HG03460 (cell line): ENCODE results near the gene MSANTD1.

ENCODE experiments used
- ATAC-seq: cut with Tn5 transposase; IDR thresholded peaks from one replicate; pipeline ENCODE4 v1.9.1; 2021; ENCODE audit not compliant: unreplicated experiment

MSANTD1 gene

DNA sequence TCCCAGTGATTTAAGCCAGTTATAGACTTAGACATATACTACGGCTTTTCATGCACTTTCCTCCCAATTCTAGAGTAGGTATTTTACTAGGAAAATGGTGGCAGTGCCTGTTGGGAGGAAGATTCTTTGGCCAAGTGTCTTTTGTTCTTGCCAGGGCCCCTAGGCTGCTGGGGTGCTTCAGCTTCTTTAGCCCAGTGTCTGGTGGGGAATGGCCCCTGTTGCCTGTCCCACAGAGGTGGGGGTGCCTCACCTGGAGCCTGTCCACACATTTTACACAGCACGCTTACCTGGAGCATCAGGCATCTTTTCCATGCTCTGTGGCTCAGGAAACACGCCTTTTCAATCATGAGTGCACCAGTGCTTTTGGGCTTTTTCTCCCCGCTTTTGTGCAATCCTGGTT lies 33.2 kb upstream of the MSANTD1 start:
- ATAC-seq: no peak

DNA sequence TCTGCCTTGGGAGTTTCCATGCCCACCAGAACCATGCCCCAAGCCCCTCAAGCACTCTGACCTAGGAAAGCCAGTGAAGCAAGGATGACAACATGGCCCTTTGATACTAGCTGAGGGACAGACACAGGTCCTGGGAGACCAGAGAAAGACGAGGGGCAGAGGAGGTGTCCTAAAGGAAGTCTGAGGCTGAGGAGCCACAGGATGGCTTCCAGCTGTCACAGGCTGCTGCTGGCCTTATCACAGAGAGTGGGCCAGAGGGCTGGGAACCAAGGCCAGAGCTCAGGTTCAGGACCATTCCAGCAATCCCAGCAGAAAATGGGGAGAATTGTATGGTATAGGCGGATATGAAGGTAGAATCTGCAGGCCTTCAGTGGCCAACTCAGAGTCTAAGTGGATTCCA lies 31.7 kb upstream of the MSANTD1 start:
- ATAC-seq: no peak

DNA sequence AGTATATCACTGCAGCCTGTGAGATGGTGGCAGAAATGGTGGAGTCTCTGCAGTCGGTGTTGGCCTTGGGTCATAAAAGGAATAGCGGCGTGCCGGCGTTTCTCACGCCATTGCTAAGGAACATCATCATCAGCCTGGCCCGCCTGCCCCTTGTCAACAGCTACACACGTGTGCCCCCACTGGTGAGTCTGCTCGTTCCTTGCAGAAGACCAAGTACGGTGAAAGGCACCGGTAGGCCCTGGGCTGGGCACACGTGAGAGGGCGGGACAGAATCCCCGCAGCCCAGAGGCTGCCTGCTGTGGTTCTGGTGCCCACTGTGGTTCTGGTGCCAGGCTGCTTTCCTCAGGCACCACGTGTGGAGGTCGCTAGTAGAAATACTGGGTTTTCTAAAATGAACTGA lies 31.2 kb upstream of the MSANTD1 start:
- ATAC-seq: no peak

DNA sequence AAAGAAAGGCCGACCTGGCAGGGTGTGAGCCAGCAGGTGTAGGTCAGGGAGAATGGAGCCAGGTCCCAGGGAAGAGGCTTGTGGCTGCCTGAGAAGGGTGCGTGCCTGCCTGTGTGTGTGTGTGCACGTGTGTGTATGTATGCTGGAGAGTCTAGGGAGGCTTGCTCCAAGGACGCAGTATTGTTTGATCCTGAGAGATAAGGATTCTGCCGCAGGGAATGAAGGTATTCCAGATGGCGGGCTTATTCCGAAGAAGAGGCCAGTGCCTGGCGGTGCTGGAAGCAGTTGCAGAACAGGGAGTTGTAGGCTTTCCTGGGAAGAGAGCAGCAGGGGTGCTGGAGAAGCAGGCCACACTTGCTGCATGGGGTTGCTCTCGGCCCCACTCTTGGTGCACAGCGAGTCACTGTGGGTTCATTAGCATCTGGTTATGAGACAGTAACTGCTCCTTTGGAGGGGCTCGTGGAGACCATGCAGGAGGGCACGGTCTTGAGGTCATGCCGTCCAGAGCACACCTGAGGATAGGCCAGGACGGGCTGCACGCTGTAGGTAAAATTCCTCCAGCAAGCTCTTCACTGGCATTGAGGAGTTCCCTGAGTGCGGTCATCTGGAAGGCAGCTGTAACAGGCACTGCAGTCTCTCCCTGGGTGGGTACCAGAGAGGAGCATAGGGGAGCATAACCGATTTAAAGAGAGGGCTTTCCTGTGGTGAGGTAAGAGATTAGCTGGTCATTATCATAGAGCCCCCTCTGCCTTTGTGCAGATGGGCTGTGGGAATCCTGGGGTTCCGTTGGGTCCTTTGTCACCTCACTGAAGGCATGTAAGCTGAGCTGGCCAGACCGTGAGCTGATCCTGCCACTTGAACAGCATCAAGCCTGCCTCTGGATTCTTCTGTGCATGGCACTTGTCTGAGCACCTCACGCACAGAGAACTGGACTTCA lies 29.9 kb upstream of the MSANTD1 start:
- ATAC-seq: no peak

DNA sequence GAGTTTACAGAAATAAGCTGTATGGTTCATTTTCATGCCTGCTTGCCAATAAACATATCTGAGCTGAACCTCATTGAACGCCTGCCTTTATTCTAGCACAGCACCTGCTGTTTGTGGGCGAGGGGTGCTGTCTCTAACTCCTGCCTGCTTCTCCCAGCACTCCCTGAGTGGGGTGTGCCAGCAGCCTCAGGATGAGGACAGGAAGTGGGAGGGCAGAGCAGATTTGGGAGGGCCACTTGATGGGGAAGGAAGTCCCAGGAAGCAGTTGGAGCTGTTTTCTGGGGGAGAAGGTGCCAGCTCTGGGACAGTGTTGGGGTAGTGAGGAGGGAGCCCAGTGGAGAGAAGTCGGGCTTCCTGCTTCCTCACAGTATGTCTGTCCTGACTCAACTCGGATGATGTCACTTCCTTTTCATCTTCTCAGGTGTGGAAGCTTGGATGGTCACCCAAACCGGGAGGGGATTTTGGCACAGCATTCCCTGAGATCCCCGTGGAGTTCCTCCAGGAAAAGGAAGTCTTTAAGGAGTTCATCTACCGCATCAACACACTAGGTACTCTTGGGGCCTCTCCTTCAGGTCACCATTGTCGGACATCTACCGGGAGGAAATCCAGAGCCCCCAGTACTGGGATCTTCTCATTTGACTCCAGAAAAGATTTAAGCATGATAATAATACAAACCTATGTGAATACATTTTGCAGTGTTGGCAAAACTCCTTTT lies 29.0 kb upstream of the MSANTD1 start:
- ATAC-seq: no peak

DNA sequence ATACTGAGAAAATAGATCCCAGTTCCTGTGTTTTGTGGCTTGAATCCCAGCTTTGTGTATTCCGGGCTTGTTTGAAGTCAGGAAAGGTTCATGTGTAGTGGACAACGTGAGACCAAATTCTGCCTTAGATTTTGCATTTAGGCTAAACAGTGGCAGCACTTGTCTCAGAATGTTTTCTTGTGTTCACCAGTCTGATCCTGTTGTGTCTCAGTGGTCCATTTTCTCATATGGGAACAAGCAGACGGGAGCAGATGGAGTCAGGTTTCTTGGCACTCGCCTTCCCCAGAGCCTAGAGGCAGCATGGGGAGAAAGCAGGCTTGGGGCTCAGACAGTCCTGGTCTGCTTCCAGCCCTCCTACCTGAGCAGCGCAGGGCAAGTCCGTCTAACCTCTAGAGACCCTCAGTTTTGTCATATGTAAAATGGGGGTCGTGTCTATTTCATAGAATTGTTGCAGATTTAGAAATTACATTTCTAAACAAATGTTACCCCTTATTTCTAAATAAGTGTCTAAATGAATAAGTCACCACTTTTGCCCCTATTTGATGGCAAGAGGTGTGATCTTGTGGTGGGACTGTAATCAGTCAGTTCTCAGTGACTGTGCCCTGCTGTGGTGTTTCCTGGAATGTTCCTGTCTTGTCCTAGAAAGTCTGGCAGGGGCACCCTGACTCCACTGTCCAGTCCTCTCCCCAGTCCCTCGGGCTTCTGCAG lies 28.3 kb upstream of the MSANTD1 start:
- no peak for ATAC-seq

DNA sequence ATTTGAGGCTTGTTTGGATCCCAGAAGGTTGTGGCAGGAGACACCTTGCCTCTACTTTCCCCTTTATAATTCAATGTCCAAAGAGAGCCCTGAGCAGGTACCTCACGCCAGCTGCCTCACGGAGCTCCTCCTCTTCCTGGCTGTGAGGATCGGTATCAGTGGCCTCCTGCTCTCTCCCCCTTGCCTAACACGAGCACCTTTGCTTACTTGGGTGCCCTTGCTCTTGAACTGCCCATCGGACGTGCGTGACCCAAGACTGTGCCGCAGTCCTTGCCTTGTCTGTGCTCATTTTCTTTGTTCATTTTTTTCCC lies 27.8 kb upstream of the MSANTD1 start:
- no peak for ATAC-seq

DNA sequence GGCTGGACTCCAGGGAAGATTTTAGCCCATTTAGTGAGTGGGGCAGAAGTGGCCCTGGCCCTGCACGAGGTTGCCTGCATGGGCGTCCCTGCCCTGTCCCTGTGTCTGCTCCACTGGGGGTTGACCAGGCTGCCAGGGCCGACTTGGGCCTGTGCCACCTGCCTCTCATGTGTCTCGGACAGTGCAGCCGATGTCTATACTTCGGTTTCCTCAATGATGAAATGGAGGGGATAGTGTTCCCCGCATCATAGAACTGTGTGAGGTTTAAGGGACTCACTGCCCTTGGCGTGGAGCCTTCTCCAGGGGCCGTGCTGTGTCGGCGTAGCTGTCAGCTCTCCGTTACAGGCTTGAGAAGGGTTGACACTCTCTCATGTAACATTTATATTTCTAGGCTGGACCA lies 27.0 kb upstream of the MSANTD1 start:
- ATAC-seq: no peak

DNA sequence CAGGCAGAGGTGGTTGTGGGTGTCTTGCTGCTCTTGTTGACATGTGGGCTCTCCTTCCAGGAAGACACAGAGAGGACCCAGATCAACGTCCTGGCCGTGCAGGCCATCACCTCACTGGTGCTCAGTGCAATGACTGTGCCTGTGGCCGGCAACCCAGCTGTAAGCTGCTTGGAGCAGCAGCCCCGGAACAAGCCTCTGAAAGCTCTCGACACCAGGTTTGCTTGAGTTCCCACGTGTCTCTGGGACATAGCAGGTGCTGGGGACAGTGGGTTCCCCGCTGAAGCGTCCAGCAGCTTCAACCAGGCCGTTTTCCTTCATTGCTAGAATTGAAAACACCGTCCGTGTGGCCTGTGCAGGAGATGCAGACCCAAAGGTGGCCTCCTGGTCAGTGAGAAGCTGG lies 25.6 kb upstream of the MSANTD1 start:
- no peak for ATAC-seq

DNA sequence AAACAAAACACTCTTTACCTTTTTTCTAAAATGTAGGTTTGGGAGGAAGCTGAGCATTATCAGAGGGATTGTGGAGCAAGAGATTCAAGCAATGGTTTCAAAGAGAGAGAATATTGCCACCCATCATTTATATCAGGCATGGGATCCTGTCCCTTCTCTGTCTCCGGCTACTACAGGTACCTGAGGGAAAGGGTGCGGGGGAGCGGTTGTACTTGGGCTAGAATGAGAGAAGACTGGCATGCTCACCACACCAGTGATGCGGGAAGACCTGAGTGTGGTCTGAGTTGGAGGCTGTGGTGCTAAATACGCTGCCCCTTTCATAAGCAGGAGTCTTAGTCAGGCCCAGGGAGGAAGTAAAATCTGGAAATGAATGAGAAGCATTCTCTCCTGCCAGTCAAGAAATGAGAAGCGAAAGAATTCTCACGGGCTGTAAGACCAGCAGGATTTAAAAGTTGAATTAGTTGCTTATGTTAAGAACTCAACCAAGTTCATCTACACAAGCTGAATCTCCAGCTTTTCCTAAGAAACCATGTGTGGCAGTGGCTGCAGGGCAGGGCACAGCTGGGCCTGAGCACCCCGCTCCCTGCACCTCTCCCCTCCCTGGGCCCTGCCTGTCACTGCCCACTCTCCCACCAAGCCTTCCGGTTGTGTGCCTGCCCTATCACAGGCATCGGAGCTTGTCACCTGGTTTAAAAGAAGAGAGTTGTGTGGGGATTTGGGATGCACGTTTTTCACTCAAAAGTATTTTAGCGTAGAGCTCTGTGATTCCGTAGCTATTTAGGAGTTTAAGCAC lies 24.8 kb upstream of the MSANTD1 start:
- ATAC-seq: no peak

DNA sequence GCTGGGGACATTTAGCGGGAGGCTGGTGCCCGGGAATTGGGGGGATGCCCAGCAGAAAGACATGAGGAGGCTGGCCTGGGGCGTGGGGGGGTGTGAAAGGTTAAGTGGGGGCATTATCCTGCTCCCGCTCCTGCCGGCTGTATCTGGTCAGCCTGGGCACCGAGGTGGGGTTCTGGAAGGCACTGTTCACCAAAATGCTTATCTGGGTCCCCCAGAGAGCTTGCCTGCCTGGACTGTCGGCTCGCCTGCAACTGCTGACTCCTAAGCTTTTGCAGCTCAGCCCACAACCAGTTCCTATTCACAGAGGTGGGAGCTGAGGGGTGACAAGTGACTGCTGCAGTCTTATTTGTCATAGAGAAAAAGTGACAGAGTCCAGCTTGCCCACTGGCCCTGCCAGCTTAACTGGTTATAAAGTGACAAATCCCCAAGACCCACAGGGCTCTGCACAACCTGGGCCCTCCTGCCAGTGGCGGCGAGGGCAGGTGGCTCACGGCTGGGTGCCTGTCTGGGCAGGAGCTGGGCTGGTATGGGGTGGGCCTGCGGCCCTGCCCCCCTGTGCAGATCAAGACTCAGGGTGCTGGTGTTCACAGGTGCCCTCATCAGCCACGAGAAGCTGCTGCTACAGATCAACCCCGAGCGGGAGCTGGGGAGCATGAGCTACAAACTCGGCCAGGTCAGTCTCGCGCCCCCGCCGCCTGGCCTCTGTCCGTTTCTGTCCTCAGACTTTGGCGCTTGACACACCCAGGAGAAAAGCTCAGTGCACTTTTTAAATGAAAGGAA lies 23.7 kb upstream of the MSANTD1 start:
- no peak for ATAC-seq

DNA sequence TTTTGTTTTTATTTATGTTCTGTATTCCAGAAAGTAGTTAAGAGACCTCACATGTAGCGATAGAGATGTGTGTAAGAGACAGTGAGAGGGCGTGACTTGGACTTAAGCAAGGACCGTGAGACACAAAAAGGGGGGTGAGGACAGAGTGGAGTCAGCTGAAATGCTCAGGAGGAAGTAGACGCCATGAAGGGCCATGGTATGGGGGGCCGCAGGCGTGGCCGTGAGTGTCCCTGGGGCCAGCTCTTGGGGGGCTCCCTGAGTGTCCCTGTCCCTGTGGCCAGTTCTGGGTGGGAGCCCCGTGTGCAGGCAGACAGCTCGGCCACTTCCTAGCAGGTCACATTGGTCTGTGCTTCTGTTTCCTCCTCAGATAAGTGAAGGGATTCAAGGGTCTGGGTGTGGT lies 23.0 kb upstream of the MSANTD1 start:
- ATAC-seq: no peak

DNA sequence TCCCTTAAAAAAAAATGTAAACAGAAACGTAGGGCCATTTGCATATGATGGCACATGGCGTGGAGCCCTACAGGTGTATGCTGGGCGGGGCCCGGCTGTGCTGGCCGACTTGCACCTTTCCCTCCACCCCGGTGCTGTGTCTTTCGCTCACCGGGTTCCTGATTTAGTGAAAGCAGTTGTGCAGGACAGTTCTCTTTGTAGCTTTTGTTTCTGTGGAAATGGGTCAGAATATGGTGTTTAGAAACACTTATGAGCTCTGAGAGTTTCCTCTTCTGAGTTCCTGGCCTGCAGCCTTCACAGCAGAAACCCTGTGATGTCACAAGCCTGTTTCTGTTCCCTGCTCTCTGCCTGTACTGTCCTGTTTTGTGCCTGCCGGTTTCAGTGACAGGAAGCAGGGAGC lies 22.5 kb upstream of the MSANTD1 start:
- no peak for ATAC-seq

DNA sequence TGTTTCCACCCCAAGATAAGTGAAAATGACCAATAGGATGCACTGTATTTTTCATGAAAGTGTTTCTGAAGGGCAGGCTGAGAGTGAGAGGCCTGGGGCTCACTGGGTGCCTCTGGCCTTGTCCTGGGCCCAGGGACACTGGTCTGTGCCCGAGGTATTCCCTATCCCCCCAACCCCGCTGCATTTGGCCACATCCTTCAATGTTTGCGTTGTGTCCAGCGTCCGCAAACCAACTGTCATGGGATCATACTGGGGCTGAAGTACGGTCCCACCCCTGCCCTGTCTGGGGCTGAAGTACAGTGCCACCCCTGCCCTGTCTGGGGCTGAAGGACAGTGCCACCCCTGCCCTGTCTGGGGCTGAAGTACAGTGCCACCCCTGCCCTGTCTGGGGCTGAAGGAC lies 22.0 kb upstream of the MSANTD1 start:
- no peak for ATAC-seq

DNA sequence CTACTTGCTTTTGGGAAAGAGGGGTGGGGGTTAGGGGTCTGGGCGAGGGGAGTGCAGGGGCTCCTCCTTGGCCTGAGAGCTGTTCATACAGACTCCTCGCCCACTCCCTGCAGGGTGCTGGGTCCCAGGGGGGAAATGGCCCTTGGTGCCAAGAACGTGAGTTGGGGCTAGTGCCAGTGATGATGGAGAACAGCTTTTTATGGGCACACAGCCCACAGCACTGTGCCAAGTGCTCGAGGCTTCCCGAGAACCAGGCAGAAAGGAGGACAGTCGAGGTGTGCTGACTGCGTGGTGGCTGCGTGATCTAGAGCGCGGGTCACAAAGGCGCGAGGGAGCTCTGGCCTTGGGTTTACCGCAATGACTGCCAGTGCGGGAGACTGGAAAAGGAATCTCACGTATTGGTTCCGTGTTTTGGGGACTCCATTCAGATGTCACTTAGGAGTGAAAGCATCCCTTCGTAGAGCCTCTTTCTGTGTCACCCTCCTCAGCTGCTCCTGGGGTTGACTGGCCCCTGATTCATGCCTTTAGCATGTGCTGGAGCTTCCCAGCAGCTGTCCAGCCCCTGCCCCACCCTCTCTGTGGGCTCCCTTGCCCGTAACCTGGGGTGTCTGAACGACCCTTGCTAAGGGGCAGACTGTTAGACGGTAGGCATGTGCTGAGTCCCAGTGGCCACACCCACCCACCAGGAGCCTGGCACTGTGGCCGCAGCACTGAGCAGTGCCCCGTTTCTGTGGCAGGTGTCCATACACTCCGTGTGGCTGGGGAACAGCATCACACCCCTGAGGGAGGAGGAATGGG lies 20.9 kb upstream of the MSANTD1 start:
- no peak for ATAC-seq

DNA sequence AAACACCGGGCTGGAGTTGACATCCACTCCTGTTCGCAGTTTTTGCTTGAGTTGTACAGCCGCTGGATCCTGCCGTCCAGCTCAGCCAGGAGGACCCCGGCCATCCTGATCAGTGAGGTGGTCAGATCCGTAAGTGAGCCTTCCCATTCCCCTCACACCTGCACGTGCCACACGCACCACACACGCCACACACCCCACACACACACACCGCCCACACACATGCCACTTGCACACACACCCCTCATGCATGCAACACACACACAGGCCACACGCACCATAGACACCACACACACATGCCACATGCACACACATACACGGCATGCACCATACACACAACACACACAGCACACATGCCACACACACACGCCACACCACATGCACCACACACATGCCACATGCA lies 20.1 kb upstream of the MSANTD1 start:
- no peak for ATAC-seq

DNA sequence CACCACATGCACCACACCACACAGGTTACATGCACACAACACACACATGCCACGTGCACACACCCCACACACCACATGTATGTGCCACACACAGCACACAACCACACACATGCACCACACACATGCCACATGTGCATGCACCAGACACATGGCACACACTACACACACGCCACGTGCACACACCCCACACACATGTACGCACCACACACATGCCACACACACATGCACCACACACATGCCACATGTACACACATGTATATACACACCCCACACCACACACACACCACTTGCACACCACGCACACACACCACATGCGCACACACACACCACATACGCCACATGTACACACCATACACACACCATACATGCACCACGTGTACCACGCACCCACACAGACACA lies 19.6 kb upstream of the MSANTD1 start:
- ATAC-seq: no peak

DNA sequence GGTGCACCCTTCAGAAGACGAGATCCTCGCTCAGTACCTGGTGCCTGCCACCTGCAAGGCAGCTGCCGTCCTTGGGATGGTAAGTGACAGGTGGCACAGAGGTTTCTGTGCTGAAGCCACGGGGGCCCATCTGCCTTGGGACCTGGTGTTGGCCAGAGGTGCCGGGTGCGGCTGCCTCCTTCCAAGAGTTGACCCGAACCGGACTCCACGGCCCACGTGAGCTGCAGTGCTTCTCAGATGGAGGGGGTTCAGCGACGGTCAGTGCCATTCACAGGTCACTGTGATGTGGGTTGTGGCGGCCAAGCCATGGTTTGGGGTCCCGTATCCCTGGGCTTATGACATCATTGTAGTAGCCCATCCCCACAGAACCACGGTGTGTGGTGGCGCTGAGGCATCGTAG lies 19.0 kb upstream of the MSANTD1 start:
- ATAC-seq: no peak

DNA sequence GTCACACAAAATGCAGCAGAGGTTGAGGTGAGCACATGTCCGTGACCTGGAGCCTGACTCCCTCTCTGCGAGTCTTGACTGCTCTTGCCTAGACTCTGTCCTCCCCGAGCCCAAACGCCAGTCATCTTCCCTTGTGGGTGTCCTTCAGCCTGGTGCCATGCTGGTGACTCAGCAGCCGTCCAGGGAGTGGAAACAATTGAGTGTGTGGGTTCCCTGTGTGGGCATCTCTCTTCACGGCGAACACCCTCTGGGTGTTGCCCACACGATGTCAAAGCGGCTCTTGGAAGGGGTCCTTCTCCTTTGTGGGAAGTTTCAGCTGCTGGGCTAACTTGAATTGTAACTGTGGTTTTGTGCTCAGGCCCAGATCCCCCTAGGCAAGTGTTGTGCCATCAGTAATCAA lies 17.5 kb upstream of the MSANTD1 start:
- no peak for ATAC-seq

DNA sequence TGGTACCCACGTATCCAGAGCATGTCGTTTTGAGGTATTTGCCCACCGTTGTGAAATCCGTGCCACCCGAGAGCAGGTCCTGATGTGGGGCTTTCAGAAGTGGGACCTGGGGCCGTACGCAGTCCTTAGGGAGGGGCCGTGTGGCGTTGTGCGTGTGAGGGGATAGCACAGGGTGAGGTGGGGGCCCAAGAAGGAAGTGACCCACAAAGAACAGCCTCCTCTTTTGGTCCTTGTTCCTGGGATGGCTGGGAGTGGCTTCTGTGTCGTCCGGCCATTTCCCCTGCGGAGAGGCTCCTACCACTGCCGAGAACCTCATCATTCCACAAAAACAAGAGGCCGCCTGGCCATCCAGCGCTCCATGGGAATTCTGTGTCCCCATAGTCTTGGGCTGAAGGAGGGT lies 17.0 kb upstream of the MSANTD1 start:
- ATAC-seq: no peak
